K562 (cell line): Measurements from ENCODE around the gene C1D. TPM values are rescaled to one million over a fixed set of nuclear protein-coding genes. Genes with fewer than 3 reads are reported as not detected.

Experiments used
- CREM ChIP-seq: IDR thresholded peaks from 2 replicates; pipeline ENCODE4 v1.6.1; 2014; ENCODE audit warnings: antibody characterized with exemption, low read depth
- FOXA3 ChIP-seq, 2 experiments: fragments of 450-650 bp in 1 of 2; sonication (generic) in 1 of 2; formaldehyde crosslinking; IDR thresholded peaks in 1 of 2; conservative IDR thresholded peaks in 1 of 2; 2 replicates each; pipeline versions ENCODE4 v1.4.0 to v1.8.0; 2020 to 2022; ENCODE audit warnings: mild to moderate bottlenecking in 2 of 2, missing genetic modification reagents in 1 of 2
- FUS ChIP-seq: fragments of 200-400 bp; formaldehyde crosslinking; optimal IDR thresholded peaks from 2 replicates; pipeline ENCODE3; 2017; ENCODE audit warnings: low read depth, low read length
- GTF2A2 ChIP-seq: IDR thresholded peaks from 2 replicates; pipeline ENCODE4 v1.6.1; 2016; ENCODE audit warnings: mild to moderate bottlenecking, missing genetic modification characterization, missing compliant biosample characterization
- HMBOX1 ChIP-seq: sonication (generic); IDR thresholded peaks from 2 replicates; pipeline ENCODE4 v1.6.1; 2016
- KLF16 ChIP-seq: IDR thresholded peaks from 2 replicates; pipeline ENCODE4 v1.6.1; 2016; ENCODE audit warnings: antibody characterized with exemption
- MEF2A ChIP-seq: IDR thresholded peaks from 2 replicates; pipeline ENCODE4 v1.6.1; 2011; ENCODE audit warnings: low read depth, mild to moderate bottlenecking, low read length, moderate library complexity; ENCODE audit not compliant: control insufficient read depth
- MYNN ChIP-seq, 2 experiments: sonication (generic); formaldehyde crosslinking in 1 of 2; IDR thresholded peaks; 2 replicates each; pipeline versions ENCODE4 v1.5.0 to v1.6.1; 2016 to 2020; ENCODE audit warnings: antibody characterized with exemption in 1 of 2, missing genetic modification reagents in 1 of 2
- NR4A1 ChIP-seq, 2 experiments: fragments of 250-450 bp in 1 of 2; fragments of 450-650 bp in 1 of 2; sonication (Bioruptor Pico) in 1 of 2; IDR thresholded peaks; 2 replicates each; pipeline versions ENCODE4 v1.4.0 to v1.6.1; 2016 to 2020; ENCODE audit warnings: mild to moderate bottlenecking in 2 of 2, missing compliant biosample characterization in 1 of 2, missing genetic modification characterization in 1 of 2, moderate library complexity in 1 of 2
- PKNOX1 ChIP-seq: fragments of 450-650 bp; IDR thresholded peaks from 2 replicates; pipeline ENCODE4 v1.6.1; 2016
- SETDB1 ChIP-seq: IDR thresholded peaks from one replicate; pipeline ENCODE4 v1.6.1; 2012; ENCODE audit warnings: low read length, control low read depth, inconsistent platforms
- SOX6 ChIP-seq: fragments of 450-650 bp; IDR thresholded peaks from 2 replicates; pipeline ENCODE4 v1.6.1; 2014; ENCODE audit warnings: mild to moderate bottlenecking
- TCF3 ChIP-seq: sonication (generic); formaldehyde crosslinking; IDR thresholded peaks from 2 replicates; pipeline ENCODE4 v1.4.0; 2020; ENCODE audit warnings: mild to moderate bottlenecking, missing genetic modification reagents
- TEAD4 ChIP-seq, 2 experiments: sonication (generic) in 1 of 2; formaldehyde crosslinking in 1 of 2; IDR thresholded peaks; 2 replicates each; pipeline versions ENCODE4 v1.6.1 to v1.8.0; 2012 to 2022; ENCODE audit warnings: borderline replicate concordance in 1 of 2, inconsistent platforms in 1 of 2, low read length in 1 of 2, mild to moderate bottlenecking in 1 of 2, missing genetic modification reagents in 1 of 2
- TFAP4 ChIP-seq: sonication (generic); formaldehyde crosslinking; IDR thresholded peaks from 2 replicates; pipeline ENCODE4 v1.8.0; 2022; ENCODE audit warnings: missing genetic modification reagents, mild to moderate bottlenecking, moderate library complexity, borderline replicate concordance
- TRIM24 ChIP-seq, 2 experiments: fragments of 450-650 bp; IDR thresholded peaks; 2 replicates each; pipeline ENCODE4 v1.6.1; 2016
- VEZF1 ChIP-seq: fragments of 200-800 bp; sonication (Bioruptor generic); IDR thresholded peaks from 2 replicates; pipeline ENCODE4 v1.6.1; 2017; ENCODE audit warnings: missing genetic modification characterization, missing compliant biosample characterization
- XRCC3 ChIP-seq: fragments of 450-650 bp; IDR thresholded peaks from 2 replicates; pipeline ENCODE4 v1.6.1; 2017; ENCODE audit warnings: mild to moderate bottlenecking, moderate library complexity
- ZBTB8A ChIP-seq: fragments of 450-650 bp; IDR thresholded peaks from 2 replicates; pipeline ENCODE4 v1.6.1; 2018; ENCODE audit warnings: mild to moderate bottlenecking, moderate library complexity; ENCODE audit not compliant: partially characterized antibody
- ZNF175 ChIP-seq: fragments of 200-800 bp; sonication (Bioruptor generic); IDR thresholded peaks from 2 replicates; pipeline ENCODE4 v1.6.1; 2016; ENCODE audit warnings: low read depth, mild to moderate bottlenecking, missing genetic modification characterization, missing compliant biosample characterization
- ZNF311 ChIP-seq: fragments of 250-450 bp; sonication (Bioruptor Pico); IDR thresholded peaks from 2 replicates; pipeline ENCODE4 v1.4.0; 2020; ENCODE audit warnings: mild to moderate bottlenecking, moderate library complexity
- ZNF589 ChIP-seq: fragments of 200-800 bp; sonication (Bioruptor generic); IDR thresholded peaks from 2 replicates; pipeline ENCODE4 v1.6.1; 2016; ENCODE audit warnings: low read depth, missing genetic modification characterization, missing compliant biosample characterization
- ZNF764 ChIP-seq: fragments of 250-450 bp; sonication (Bioruptor Pico); IDR thresholded peaks from 2 replicates; pipeline ENCODE4 v1.4.0; 2020; ENCODE audit warnings: low read depth, mild to moderate bottlenecking, moderate library complexity
- polyA plus RNA-seq, 8 experiments: library from polyadenylated mRNA; depleted of rRNA in 4 of 8; stranded (reverse) in 5 of 8; unstranded in 3 of 8; fragments of >200 nt; fragmentation: Nextera tagmentation in 2 of 8; fragmentation: Illumina TruSeq in 1 of 8; extraction: Ambion mirVana in 2 of 8; extraction: Trizol in 1 of 8; gene quantifications; 2 replicates each; pipeline versions ENCODE4 v1.2.1 to v1.2.3, GENCODE V29; 2011 to 2014; ENCODE audit warnings: inconsistent platforms in 1 of 8, missing spikeins in 1 of 8
- total RNA-seq, 7 experiments: library from RNA; depleted of rRNA in 6 of 7; stranded (reverse); fragments of >200 nt in 6 of 7; fragmentation: Illumina TruSeq in 2 of 7; extraction: Trizol in 2 of 7; gene quantifications; 2 replicates each; pipeline versions ENCODE4 v1.2.1 to v1.2.3, GENCODE V29; 2011 to 2021; ENCODE audit warnings: low replicate concordance in 1 of 7

The C1D gene
- total and polyA plus RNA-seq, 9 of the 15 experiments (the other 6 are each of a cell fraction or from before 2014, with no cell fraction given): 33.2 to 123 (median 56.5) TPM

GRCh38 chr2:67993329-67993728 lies 69.5 kb downstream of the C1D start (continued):
- peak; percentile 96 for TF ChIP-seq HMBOX1
- no peak for TF ChIP-seq FUS
- TF ChIP-seq FOXA3 (CRISPR knock-in tag; conservative IDR thresholded peaks at IDR 0.05 in 1 of 2, IDR thresholded peaks at IDR 0.05 in 1 of 2): peak; percentile 97 to 99
- no peak for TF ChIP-seq ZNF764 (CRISPR knock-in tag)
- TF ChIP-seq SOX6: peak; percentile 93
- TF ChIP-seq TCF3 (CRISPR knock-in tag): peak; percentile 99
- TF ChIP-seq VEZF1 (CRISPR knock-in tag): 0 out of 2 replicates have a peak, but pooled peaks have one; percentile 20
- TF ChIP-seq SETDB1: no peak
- peak; percentile 81 for TF ChIP-seq ZNF311 (CRISPR knock-in tag)
- TF ChIP-seq TRIM24 (IDR thresholded peaks at IDR 0.05): peak; percentile 85 to 92
- peak; percentile 46; the same call in 1 of the 2 replicates for TF ChIP-seq TFAP4 (CRISPR knock-in tag)
- no peak for TF ChIP-seq ZBTB8A
- TF ChIP-seq ZNF589: 0 out of 2 replicates have a peak, but pooled peaks have one; percentile 55
- TF ChIP-seq MEF2A: peak; percentile 28; the same call in 1 of the 2 replicates
- 0 out of 2 replicates have a peak, but pooled peaks have one; percentile 48 for TF ChIP-seq MYNN (IDR thresholded peaks at IDR 0.05)
- TF ChIP-seq MYNN (CRISPR knock-in tag; IDR thresholded peaks at IDR 0.05): no peak
- peak; percentile 49 for TF ChIP-seq PKNOX1
- TF ChIP-seq TEAD4 (IDR thresholded peaks at IDR 0.05; ENCODE audit: low read length): peak; percentile 99
- TF ChIP-seq TEAD4 (CRISPR knock-in tag; IDR thresholded peaks at IDR 0.05; ENCODE audit: borderline replicate concordance): no peak
- no peak for TF ChIP-seq GTF2A2 (tag)
- TF ChIP-seq ZNF175: 0 out of 2 replicates have a peak, but pooled peaks have one; percentile 46
- TF ChIP-seq KLF16: peak; percentile 96
- no peak for TF ChIP-seq NR4A1 (CRISPR knock-in tag; IDR thresholded peaks at IDR 0.05)
- TF ChIP-seq NR4A1 (tag; IDR thresholded peaks at IDR 0.05): peak; percentile 70
- peak; percentile 22; the same call in 1 of the 2 replicates for TF ChIP-seq CREM
- TF ChIP-seq XRCC3: no peak
